Measurements from ENCODE around the gene GDPD5.

The GDPD5 gene, protein sequence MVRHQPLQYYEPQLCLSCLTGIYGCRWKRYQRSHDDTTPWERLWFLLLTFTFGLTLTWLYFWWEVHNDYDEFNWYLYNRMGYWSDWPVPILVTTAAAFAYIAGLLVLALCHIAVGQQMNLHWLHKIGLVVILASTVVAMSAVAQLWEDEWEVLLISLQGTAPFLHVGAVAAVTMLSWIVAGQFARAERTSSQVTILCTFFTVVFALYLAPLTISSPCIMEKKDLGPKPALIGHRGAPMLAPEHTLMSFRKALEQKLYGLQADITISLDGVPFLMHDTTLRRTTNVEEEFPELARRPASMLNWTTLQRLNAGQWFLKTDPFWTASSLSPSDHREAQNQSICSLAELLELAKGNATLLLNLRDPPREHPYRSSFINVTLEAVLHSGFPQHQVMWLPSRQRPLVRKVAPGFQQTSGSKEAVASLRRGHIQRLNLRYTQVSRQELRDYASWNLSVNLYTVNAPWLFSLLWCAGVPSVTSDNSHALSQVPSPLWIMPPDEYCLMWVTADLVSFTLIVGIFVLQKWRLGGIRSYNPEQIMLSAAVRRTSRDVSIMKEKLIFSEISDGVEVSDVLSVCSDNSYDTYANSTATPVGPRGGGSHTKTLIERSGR

GRCh38 chr11:75525433-75526191, at the start of gene GDPD5:
TSS of gene GDPD5 (minus strand) at chr11:75525941. CDS start at chr11:75477735, 48,206 bp downstream.
- peak; percentile 88 to 90 for ATAC-seq

DNA sequence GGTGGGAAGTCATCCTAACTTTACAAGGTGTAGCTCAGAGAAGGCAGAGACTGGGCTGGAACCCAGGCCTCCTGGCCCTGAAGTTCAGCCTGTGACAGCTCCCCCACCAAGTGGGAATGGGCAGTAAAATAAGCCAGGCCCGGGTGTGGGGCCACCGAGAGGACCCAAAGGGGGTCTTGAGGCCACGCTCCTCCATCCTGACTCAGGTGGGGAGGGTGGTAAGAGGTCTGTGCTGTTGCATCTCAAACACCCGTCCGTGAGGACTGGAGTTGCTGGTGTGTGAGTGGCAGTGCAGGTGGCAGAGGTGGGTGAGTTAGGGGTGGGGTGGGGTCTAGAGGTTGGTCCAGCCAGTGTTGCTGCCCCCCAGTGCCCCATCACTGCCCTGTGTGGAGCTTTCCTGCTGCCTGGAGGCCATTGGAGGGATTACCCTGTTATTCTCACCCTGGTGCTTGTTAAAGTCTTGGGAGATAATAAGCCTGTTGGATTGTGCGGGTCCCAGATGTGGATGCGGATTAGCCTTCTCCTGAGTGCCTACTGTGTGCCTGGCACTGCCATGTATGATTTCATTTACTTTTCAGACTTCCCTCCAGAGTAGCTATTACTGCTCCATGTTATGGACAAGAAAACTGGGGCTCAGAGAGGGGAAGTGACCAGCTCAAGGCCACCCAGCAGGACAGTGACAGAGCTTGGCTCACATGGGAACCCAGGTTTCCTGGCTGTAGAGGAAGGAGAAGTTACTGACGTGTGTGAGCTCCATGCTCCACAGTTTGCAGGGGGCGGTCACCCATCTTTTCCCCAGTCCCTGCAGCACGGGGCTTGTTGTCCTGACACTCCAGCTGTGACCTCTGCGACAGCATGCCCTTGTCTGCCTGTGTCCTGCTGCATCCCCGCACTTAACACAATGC, 49.2 kb upstream of the GDPD5 start:
- no peak for ATAC-seq

- no peak for ATAC-seq
Measured at GRCh38 chr11:75572744-75573143, 47.0 kb upstream of the GDPD5 start.

GRCh38 chr11:75571625-75572024, 45.9 kb upstream of the GDPD5 start:
- no peak for ATAC-seq

DNA sequence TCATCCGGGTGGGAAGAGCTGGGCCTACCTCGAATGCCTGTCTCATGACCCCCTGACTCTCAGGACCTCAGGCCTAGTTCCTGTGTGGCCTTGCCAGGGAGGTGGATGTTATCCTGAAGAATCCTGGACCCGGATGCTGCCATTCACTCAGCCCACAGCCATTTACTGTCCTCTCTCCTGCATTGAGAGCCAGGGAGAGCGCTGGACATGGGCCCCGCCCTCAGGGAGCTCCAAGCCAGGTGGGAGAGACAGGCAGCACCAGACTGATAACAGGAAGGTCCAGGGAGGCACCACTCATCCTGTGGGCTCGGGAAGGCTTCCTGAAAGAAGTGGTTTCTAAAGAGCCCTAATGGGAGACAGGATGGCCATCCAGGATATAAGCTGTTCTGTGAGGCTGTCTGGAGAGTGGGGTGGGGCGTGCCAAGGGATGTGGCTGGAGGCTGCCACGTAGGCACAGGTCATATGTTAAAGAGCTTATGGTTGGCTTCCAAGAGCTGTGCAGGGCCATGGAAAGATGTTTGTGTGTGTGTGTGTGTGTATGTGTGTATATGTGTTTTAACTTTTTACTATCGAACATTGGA, 44.9 kb upstream of the GDPD5 start:
- ATAC-seq: no peak

- no peak for ATAC-seq
Measured at GRCh38 chr11:75568616-75569219, 43.0 kb upstream of the GDPD5 start.

GRCh38 chr11:75567971-75568370, 42.2 kb upstream of the GDPD5 start:
- ATAC-seq: no peak

- ATAC-seq: no peak
Measured at GRCh38 chr11:75566763-75567279, 41.1 kb upstream of the GDPD5 start.

DNA sequence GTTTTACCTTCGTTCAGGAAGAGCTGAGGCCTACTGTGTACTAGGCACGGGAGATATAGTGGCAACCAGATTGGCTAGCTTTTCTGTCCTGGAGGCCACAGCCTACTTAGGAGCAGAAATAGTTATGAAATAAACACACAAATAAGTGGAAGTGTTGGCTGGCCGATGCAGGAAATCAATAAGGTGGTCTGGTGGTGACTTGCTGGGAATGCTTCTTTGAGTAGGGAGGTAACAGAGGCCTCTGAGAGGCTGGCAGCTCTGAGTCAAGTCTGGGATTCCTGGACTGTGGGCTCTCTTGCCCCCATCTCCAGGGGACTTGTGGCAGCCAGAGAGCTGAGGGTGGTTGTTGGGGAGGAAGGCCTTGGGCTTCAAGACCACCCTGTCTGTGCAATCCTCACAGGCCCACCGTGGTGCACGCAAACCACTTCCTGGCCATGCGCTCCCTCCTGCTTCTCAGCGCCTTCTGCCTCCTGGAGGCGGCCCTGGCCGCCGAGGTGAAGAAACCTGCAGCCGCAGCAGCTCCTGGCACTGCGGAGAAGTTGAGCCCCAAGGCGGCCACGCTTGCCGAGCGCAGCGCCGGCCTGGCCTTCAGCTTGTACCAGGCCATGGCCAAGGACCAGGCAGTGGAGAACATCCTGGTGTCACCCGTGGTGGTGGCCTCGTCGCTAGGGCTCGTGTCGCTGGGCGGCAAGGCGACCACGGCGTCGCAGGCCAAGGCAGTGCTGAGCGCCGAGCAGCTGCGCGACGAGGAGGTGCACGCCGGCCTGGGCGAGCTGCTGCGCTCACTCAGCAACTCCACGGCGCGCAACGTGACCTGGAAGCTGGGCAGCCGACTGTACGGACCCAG, 40.4 kb upstream of the GDPD5 start:
- no peak for ATAC-seq

GRCh38 chr11:75565221-75565814, 39.6 kb upstream of the GDPD5 start:
- ATAC-seq: no peak

DNA sequence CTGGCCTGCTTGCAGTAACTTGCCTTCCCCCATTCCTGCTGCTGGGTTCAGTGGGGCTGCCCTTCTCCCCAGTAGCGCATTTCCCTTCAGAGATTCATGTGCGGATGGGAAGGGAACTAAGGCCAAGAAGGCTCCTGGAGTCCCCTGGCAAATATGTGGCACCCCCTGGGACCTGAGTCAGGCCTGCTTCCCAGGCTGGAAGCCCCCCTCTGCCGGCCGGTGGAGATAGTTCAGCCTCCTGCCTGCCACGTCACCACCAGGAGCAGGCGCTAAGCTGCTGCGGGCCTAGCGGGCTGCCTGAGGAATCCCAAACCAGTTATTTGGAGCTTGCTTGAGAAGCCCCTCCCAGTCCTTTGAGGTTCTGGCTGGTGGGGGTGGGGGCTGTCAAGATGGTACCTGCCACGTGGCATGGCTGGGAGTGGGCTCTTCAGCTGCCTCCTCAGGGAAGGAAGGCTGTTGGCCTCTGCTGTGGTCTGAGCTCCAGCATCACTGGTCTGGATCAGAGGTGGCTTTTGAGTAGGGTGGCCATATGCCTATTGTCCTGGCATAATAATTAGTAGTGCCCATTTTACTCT, 38.3 kb upstream of the GDPD5 start:
- ATAC-seq: no peak

GRCh38 chr11:75563501-75563977, 37.8 kb upstream of the GDPD5 start:
- ATAC-seq: no peak

DNA sequence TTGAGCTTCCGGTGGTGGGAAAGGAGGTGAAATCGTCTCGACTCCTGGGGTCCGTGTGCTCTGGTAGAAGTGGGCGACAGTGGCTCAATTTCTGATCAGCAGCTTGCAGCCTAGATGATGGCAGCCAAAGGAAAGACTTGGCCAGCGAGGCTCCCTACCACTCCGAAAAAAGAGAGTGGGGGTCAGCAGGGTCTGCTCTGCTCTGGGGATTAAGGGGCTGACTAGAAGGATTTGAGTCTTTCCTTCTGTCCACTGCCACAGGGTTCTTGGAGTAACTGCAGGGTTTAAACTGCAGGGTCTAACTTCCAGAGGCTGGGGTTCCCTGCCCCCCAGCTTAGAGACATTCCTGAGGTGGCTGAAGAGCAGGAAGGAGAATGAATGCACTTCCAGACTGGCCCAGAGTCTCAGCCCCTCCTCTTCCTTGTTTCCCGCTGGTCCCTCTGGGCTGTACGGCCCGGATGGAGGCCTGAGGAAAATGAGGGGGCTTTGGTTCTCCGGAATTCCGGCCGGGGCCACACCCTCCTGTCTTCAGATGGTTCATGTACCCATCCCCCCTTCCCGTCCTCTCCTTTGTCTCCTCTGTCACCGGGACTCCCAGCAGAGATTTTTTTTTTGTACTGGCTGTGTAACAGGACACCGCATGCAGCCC, 37.2 kb upstream of the GDPD5 start:
- no peak for ATAC-seq

- peak; percentile 89 to 94 for ATAC-seq
Measured at GRCh38 chr11:75562048-75562835, 36.5 kb upstream of the GDPD5 start, which contains the start of gene SERPINH1. TSS of gene SERPINH1 (plus strand) at chr11:75562253. CDS start at chr11:75566350, 4,097 bp downstream.

- ATAC-seq: no peak
Measured at GRCh38 chr11:75561426-75562047, 35.8 kb upstream of the GDPD5 start.

DNA sequence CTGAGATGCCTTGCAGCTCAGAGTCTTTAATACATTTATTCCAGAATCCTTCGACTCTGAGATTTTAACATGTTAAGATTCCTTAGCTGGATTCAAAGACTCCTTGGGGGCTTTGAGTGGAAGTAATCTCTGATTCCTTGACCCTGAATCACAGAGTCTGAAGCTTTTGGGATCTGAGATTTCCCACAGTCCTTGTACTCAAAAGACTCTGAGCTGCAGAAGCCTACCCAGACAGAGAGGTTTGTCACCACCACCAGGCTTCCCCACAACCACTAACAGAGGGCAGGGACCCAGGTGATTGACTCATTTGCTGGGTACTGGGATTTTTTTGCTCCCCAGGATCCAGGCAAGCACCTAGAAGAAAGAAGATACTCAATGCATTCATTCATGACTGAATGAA, 34.9 kb upstream of the GDPD5 start:
- no peak for ATAC-seq
